Measurements from ENCODE around the gene EFNB1.

The EFNB1 gene

DNA sequence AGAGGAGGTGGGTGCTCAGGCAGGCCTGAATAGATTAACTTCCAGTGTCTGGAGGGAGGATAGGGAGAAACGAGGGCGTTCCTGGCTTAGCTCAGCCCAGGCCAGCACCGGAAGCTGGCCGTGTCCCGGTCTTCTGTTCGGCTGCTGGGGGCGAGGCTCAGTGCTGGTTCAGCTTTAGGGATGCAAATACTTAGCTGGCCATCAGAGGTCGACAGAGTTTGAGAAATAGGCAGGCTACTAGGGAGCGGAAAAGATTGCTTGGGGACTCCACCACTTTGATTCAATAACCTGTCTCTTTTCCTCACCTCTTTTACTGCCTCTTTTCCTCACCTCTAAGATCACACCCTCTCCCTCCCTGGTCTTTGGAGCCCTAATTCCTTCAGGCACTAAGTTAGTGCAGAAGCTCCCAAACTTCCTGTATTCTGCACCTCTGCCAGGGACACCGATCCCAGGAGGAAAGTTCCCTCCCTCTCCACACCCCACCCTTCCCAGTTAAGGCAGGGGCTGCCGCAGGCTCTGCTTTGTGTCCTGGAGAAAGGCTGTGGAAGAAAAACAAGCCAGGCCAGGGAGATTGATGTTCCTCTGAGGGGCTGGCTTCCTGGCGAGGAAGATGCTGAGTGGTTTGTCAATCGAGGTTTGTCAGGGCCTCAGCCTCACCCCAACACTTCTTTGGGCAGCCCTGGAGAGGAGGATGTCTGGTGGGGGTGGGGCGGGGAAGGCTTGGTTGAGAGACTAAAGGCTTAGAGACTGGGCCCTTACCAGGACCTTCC is 6.0 kb upstream of the EFNB1 start:
- TF ChIP-seq GATA1 (IDR thresholded peaks at IDR 0.05; ENCODE audit: low read depth, low read length) (no peak), POLR2A (IDR thresholded peaks at IDR 0.05; ENCODE audit: low read length) (no peak)
- peak; percentile 19 to 26 for DNase-seq

DNA sequence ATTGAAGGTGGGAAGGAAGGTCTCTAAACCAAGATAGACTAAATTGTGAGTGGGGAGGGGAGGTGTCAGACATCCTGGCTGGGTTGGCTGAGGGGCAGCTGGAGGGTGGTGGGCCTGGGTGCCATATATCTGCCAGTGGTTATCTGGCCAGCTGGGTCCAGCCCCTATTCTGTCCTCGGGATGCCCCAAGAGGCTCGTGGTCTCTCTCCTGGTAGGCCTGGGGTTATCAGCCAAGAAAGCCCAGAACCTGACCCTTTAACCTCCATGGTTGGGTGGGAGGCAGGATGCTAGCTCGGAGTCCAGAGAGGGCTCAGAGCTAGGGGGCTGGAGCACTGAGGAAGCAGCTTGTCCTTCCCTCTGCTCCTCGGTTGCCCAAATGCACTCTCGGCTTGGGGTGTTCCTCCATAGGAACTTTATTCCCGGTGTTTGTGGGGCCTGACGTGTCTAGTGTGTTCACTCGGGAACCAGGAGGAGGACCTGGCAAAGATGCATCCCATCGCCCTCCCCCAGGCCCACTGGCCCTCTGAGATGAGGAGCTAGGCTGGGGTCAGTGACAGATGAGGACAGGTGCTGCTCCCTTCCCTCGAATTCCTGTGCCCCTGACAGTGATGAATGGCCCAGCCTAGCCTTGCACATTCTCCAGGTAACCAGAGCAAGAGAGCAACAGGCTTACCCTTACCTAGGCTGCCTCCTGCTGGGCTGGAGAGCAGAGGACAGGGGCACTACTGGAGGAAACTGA is 5.2 kb upstream of the EFNB1 start:
- TF ChIP-seq POLR2A (IDR thresholded peaks at IDR 0.05; ENCODE audit: low read length) (no peak), GATA1 (IDR thresholded peaks at IDR 0.05; ENCODE audit: low read depth, low read length) (no peak)
- DNase-seq = no peak

DNA sequence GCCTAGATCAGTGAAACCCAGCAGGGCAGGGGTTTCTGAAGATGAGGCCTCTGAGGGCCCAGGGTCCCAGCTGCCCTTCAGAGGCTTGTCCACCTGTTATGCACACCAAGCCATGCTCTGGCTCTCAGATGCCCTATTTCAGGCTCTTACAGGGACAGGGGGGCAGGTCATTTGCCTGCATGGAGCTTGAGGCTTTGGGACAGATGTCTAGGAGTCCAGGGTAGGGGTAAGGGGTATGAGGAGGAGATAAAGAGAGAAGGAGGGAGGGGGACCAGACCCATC is 4.7 kb upstream of the EFNB1 start:
- no peak for DNase-seq
- TF ChIP-seq GATA1 (IDR thresholded peaks at IDR 0.05; ENCODE audit: low read depth, low read length) (no peak), POLR2A (IDR thresholded peaks at IDR 0.05; ENCODE audit: low read length) (no peak)

DNA sequence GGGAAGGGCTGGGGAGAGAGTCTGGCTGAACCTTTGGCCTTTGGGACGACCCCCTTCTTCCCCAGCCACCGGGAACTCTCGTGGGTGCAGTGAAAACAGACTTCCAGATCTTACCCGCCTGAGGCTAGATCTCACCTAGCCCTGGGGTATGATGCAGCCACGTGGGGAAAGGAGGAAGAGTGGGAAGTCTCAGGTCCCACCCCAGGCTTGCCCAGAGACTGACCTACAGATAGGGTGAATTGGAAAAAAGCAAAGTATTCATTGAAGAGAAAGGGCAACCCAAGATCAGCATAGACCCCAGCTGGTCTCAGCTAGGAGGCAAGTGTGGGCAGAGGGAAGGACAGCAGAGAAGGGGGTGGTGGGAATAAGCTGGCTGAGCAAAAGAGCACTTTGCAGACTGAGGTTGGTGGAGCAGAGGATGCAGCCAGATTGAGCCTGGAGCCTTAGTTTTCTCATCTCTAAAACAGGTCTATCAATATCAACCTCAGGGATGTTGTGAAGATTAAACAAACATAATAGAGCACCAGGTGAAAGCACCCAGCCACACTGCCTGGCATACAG is 4.2 kb upstream of the EFNB1 start:
- no peak for DNase-seq
- TF ChIP-seq GATA1 (IDR thresholded peaks at IDR 0.05; ENCODE audit: low read depth, low read length) = no peak
- TF ChIP-seq POLR2A (IDR thresholded peaks at IDR 0.05; ENCODE audit: low read length) = no peak

DNA sequence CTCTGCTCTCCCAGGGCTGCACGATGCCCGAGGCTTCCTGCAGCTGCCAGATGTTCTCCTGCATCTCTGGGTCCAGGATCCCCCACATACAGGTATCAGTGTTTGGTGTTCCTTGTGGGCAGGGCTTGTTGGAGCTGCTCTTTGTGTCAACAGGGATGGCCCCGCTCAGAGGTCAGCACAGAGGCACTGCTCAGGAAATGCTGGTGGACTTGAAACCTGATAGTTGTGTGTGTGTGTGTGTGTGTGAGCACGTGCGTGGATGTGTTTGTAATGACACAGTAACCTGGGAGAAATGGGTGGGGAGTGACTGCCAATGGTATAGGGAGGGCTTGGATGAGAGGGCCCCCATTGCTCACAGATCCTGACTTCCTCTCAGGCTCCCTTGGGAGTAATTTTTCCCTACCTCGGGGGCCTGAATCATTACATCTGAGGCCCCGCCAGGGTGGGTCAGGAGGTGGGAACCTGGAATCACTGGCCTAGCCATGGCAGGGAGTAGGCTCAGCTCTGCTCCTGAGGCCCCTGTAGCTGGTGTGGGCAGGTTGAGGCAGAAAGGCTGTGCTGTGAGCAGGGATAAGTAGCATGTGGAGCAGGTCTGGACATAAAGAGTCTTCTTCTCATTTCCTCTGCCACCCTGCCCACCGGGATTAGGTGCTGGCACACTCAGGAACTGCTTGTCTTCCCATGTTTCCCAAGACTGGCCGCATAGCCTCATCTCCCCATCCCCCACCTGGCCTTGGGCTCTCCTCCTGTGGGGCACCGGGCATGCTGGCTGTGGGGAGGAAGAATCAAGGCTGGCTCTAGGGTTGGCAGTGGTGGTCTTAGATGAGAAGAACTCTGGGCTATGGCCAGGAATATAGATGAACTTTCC is 2.5 kb upstream of the EFNB1 start:
- DNase-seq = no peak
- no peak for TF ChIP-seq POLR2A (IDR thresholded peaks at IDR 0.05; ENCODE audit: low read length)
- no peak for TF ChIP-seq GATA1 (IDR thresholded peaks at IDR 0.05; ENCODE audit: low read depth, low read length)

DNA sequence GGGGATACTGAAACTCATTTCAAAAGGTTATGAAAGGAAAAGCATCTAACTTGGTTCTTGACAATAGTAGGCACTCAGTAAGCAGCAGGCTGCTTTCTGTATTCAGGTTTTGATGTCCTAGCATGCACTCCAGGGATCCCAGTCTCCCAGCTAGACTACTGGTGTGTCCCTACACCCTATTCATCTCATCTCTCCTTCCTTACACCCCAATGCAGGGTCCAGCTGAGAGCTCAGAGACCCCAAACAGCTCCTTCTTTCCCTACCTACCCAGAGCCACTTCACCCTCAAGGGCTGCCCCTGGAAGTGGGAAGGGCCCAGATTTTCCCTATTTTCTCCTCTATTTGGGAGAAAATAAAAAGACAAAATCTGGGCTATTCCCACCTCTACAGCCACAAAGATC is 1.6 kb upstream of the EFNB1 start:
- TF ChIP-seq GATA1 (IDR thresholded peaks at IDR 0.05; ENCODE audit: low read depth, low read length) = no peak
- no peak for TF ChIP-seq POLR2A (IDR thresholded peaks at IDR 0.05; ENCODE audit: low read length)
- DNase-seq = no peak

DNA sequence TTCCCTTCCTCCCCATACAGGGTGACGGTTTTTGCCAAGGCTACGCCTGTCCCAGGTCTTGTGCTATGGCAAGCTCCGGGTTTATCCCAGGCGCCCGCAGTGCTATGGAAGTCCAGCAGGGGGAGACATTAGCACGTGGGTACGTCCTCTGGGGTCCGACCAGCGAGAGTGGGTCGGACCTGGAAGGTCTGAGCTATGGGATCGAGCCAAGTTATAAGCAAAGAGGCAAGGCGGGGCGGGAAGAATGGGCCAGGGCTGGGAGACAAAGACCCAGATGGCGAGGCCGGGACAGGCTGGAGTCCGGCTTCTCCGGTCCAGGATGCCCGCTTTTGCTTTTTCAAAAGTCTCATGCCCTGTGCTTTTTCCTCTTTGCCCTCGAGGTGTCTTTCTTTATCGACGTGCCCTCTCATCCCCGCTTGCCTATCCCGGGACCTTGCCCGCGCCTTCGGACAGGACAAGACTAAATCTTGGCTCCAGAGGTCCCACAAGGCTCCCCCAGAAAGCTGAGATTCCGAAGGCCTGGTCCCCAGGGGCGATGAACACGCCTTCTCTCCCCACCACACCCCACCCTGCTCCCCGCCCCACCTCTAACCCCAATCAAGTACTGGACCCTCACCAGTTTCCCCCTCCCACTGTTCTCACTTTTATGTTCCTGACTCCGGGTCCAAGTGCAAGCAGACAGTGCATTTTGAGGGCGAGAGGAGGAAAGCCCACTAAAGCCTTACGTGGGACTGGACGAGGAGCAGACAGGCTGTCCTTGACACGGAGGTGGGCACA is 785 bp upstream of the EFNB1 start:
- peak; percentile 67 to 80 for DNase-seq
- TF ChIP-seq GATA1 (IDR thresholded peaks at IDR 0.05; ENCODE audit: low read depth, low read length) (no peak), POLR2A (IDR thresholded peaks at IDR 0.05; ENCODE audit: low read length) (no peak)

DNA sequence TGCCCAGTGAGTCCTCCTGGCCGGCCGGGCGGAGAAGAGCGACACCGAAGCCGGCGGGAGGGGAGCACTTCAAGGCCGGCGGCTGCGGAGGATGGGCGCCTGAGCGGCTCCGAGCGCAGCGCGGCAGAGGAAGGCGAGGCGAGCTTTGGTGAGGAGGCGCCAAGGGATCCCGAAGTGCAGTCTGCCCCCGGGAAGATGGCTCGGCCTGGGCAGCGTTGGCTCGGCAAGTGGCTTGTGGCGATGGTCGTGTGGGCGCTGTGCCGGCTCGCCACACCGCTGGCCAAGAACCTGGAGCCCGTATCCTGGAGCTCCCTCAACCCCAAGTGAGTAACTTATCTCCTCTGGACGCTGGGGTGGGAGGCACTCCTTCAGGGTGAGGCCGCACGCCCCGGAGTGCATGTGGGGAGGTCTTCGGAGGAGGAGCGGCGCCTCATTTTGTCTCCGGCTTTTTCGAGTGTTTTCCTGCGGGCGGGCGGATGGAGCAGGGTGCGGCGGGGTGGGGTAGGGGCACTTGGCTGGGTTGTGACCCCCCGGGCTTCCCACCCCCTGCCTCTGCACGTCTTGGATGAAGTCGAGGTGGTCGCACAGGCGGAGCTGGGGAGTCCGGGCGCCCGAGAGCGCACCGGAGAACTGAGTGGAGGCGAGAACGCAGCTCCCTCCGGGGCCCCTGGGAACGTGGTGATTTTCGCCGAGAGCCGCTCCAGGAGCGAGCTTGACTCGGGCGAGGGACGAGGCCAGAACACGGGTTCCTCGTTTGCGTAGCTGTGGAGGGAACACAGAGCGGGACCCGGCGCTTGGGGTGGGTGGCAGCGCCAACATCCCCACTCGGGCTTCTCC is 979 bp downstream of the EFNB1 start:
- peak; percentile 42 to 49 for DNase-seq
- TF ChIP-seq GATA1 (IDR thresholded peaks at IDR 0.05; ENCODE audit: low read depth, low read length) (no peak), POLR2A (IDR thresholded peaks at IDR 0.05; ENCODE audit: low read length) (no peak)

DNA sequence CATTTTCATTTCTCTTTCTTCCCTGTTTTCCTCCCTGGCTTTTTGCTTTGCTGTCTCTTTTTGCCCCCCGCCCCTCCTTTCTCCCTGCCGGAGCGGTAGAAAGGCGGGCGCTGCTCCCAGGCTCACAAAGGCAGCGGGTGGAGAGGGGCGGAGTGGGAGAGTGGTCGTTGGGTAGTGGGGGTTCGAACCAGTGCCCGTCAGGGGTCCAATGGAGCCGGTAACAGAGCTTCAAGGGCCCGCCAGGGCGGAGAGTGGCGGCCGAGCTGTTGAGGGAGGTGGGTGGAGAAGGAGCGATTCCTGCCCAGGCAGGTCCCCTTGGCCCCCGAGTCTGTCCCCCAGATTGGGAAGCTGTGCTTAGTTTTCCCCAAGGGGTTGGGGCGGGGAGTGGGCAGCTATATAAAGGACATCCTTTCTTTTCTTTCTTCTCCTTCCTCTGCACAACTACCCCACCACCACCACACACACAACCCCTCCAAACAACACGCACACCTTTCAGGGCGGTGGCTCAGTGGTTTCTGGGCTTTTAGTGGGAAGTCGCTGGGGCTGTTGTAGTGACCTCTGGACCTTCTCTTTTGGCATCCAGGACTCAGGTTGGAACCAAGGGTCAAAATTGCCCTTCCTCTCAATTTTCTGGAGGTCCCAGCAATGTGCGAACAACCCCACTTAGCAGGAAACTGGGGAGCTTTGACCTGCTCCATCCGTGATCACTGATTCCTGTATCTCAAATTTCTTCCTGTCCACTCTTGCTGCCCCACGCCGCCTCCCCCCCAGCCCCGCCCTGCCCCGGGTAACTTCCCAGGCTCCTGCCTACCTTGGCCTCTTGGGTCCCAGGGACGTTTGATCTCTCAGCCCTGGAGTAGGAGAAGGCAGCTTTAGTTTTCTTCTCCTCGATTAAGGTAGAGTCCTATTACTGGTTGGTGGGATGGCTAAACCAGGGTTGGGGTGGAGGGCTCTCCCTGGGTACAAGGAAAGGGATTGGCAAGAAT is 1.9 kb downstream of the EFNB1 start:
- TF ChIP-seq POLR2A (IDR thresholded peaks at IDR 0.05; ENCODE audit: low read length) (no peak), GATA1 (IDR thresholded peaks at IDR 0.05; ENCODE audit: low read depth, low read length) (no peak)
- DNase-seq = no peak

DNA sequence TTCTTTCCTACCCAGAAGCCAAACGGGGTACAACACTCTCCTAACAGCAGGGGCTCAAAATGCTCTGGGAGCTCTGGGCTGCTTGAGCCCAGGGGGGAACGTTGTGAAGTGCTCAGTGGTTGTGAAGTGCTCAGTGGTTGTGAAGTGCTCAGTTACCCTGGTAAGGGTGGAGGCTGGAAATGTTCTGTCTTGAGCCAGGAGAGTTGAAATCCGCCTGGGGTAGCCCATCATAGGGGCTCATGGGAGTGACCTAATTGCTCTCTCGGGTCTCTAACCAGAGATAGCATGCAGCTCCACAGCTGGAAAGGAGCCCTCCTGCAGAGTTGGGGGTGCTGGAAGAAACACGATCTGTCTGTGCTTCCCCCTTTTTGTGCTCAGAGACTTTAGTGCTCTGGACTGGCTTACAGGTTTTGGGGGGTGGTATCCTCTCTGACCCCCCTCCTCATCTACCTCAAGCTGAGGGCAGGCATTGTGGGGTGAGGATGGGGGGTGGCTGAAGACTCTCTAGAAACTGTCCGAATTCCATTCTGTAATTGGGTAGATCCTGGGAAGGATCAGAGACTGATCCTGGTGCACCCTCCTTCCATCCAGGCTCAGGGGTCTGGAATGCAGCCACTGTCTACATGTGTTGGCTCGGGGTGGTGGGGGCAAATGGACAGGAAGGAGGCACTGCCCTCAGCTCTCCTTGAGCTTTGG is 2.7 kb downstream of the EFNB1 start:
- TF ChIP-seq POLR2A (IDR thresholded peaks at IDR 0.05; ENCODE audit: low read length) = no peak
- TF ChIP-seq GATA1 (IDR thresholded peaks at IDR 0.05; ENCODE audit: low read depth, low read length) = no peak
- DNase-seq = no peak

DNA sequence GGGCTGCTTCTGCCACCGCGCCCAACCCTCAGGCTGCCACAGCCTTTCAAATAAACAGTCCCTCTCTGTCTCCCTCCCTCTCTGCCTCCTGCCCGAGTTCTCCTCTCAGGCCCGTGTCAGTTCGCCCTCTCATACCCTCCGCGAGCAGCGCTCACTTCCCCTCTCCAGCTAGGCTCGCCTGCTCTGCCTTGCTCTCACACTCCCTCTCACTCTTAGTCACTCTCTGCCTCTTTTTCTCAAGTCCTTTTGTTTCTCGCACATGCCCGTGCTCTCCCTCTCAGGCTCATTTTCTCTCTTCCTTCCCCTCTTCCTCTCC is 3.2 kb downstream of the EFNB1 start:
- no peak for TF ChIP-seq POLR2A (IDR thresholded peaks at IDR 0.05; ENCODE audit: low read length)
- no peak for TF ChIP-seq GATA1 (IDR thresholded peaks at IDR 0.05; ENCODE audit: low read depth, low read length)
- DNase-seq = no peak
